Natural killer cell (primary cell): Measurements from ENCODE around the gene IRS2. TPM values are rescaled to one million over a fixed set of nuclear protein-coding genes. Genes with fewer than 3 reads are reported as not detected.
"Not testable (repeated sequence)": the region's sequence is repeated elsewhere in the genome, so short reads cannot be mapped to it uniquely, and the experiment has no call there.

ENCODE experiments used
- ATAC-seq, 3 donors: fragments of 150-1000 bp in 2 of 3; fragments of 200-7000 bp in 1 of 3; cut with Tn5 transposase; 1 replicate in 1 of 3; 2 replicates in 2 of 3; pipeline ENCODE4 v1.10.0; 2021; ENCODE audit warnings: mild to moderate bottlenecking in 2 of 3, moderate library complexity in 2 of 3
- DNase-seq, 2 donors: peaks; one replicate each; pipeline versions ENCODE4 v3.0.0 to v3.0.0-alpha.2; 2013 to 2021; ENCODE audit warnings: mixed read lengths in 1 of 2
- H3K27ac ChIP-seq: one replicate; pipeline ENCODE4 v1.5.1; 2013; ENCODE audit warnings: mild to moderate bottlenecking, low read length
- H3K27me3 ChIP-seq: one replicate; pipeline ENCODE4 v1.6.1; 2013; ENCODE audit warnings: low read length; ENCODE audit not compliant: control insufficient read depth, insufficient read depth
- H3K36me3 ChIP-seq: one replicate; pipeline ENCODE4 v1.6.1; 2013; ENCODE audit warnings: low read length; ENCODE audit not compliant: control insufficient read depth, insufficient read depth
- H3K4me1 ChIP-seq: one replicate; pipeline ENCODE4 v1.6.1; 2013; ENCODE audit warnings: low read length; ENCODE audit not compliant: control insufficient read depth, insufficient read depth
- H3K4me3 ChIP-seq: one replicate; pipeline ENCODE4 v1.5.1; 2013; ENCODE audit warnings: low read length
- H3K9me3 ChIP-seq: one replicate; pipeline ENCODE4 v1.6.1; 2013; ENCODE audit warnings: low read length; ENCODE audit not compliant: control insufficient read depth, insufficient read depth
- H3K27ac Mint-ChIP-seq, 2 donors: one replicate each; pipeline ENCODE4 v1.8.0; 2022; ENCODE audit warnings: mild to moderate bottlenecking in 2 of 2, mixed read lengths in 2 of 2, moderate library complexity in 1 of 2
- H3K27me3 Mint-ChIP-seq, 2 donors: one replicate each; pipeline ENCODE4 v1.8.0; 2022; ENCODE audit warnings: low read depth in 2 of 2, mixed read lengths in 2 of 2
- H3K36me3 Mint-ChIP-seq: one replicate; pipeline ENCODE4 v1.8.0; 2022; ENCODE audit warnings: mixed read lengths
- H3K4me1 Mint-ChIP-seq, 2 donors: one replicate each; pipeline ENCODE4 v1.8.0; 2022; ENCODE audit warnings: mixed read lengths in 2 of 2
- H3K4me3 Mint-ChIP-seq: one replicate; pipeline ENCODE4 v1.8.0; 2022; ENCODE audit warnings: mild to moderate bottlenecking, moderate library complexity, mixed read lengths
- H3K9me3 Mint-ChIP-seq, 2 donors: one replicate each; pipeline ENCODE4 v1.8.0; 2022; ENCODE audit warnings: mixed read lengths in 2 of 2
- WGBS: methylation state at CpG from one replicate; pipeline ENCODE4 v1.1.7; 2013; ENCODE audit warnings: missing lambda C conversion rate; ENCODE audit not compliant: insufficient coverage; 5-methylcytosine and 5-hydroxymethylcytosine counted together
- intact Hi-C: fragments of 100-400 bp; cut with micrococcal nuclease; formaldehyde crosslinking; loops from one replicate; pipeline ENCODE4 v1.14.2; 2022
- total RNA-seq, 4 donors: library from RNA; stranded (reverse); fragments of 120-200 nt in 1 of 4; gene quantifications; one replicate each; pipeline versions ENCODE4 v1.2.3 to v1.2.4, GENCODE V29; 2013 to 2022
- TF ChIP-seq, protein P1 (sequence below): fragments of 200-600 bp; IDR thresholded peaks from one replicate; pipeline ENCODE4 v1.8.0; 2022; ENCODE audit warnings: antibody characterized with exemption

Gene IRS2
- total RNA-seq, 3 donors from 2014 or later (not counting 1 experiment from before 2014, with no cell fraction given): 39.8 to 79.1 (median 60.9) TPM

GRCh38 chr13:109833071-109833470 lies 46.7 kb upstream of the IRS2 start:
- H3K4me1 ChIP-seq: no peaks in the 10 kb centered on the region
- H3K9me3 ChIP-seq: no peaks in the 10 kb centered on the region
- Mint-ChIP-seq H3K9me3 (peaks cover 0 to 6% of the 10 kb centered on the region in 2 donors), H3K4me1 (no peaks in the 10 kb centered on the region), H3K27ac (no peak overlapping the region), H3K4me3 (no peak overlapping the region), H3K36me3 (no peaks in the 10 kb centered on the region), H3K27me3 (peaks cover 7 to 20% of the 10 kb centered on the region in 2 donors)
- no peak overlapping the region for H3K27ac ChIP-seq
- WGBS: 86% methylated on average over 4 of the region's 5 CpGs
- intact Hi-C loops: no loop called here
- no peaks in the 10 kb centered on the region for H3K36me3 ChIP-seq
- DNase-seq (no peak), ATAC-seq (no peak)
- TF ChIP-seq, protein P1, sequence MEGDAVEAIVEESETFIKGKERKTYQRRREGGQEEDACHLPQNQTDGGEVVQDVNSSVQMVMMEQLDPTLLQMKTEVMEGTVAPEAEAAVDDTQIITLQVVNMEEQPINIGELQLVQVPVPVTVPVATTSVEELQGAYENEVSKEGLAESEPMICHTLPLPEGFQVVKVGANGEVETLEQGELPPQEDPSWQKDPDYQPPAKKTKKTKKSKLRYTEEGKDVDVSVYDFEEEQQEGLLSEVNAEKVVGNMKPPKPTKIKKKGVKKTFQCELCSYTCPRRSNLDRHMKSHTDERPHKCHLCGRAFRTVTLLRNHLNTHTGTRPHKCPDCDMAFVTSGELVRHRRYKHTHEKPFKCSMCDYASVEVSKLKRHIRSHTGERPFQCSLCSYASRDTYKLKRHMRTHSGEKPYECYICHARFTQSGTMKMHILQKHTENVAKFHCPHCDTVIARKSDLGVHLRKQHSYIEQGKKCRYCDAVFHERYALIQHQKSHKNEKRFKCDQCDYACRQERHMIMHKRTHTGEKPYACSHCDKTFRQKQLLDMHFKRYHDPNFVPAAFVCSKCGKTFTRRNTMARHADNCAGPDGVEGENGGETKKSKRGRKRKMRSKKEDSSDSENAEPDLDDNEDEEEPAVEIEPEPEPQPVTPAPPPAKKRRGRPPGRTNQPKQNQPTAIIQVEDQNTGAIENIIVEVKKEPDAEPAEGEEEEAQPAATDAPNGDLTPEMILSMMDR: no peak
- H3K4me3 ChIP-seq: no peak overlapping the region
- no peaks in the 10 kb centered on the region for H3K27me3 ChIP-seq

DNA sequence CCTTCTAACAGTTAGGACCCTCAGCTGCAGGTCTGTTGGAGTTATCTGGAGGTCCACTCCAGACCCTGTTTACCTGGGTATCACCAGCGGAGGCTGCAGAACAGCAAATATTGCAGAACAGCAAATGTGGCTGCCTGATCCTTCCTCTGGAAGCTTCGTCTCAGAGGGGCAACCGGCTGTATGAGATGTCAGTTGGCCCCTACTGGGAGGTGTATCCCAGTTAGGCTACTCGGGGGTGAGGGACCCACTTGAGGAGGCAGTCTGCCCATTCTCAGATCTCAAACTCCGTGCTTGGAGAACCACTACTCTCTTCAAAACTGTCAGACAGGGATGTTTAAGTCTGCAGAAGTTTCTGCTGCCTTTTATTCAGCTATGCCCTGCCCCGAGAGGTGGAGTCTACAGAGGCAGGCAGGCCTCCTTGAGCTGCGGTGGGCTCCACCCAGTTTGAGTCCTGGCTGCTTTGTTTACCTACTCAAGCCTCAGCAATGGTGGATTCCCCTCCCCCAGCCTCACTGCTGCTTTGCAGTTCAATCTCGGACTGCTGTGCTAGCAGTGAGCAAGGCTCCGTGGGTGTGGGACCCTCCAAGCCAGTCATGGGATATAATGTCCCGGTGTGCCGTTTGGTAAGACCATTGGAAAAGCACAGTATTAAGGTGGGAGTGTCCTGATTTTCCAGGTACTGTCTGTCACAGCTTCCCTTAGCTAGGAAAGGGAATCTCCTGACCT lies 42.4 kb upstream of the IRS2 start:
- H3K27me3 ChIP-seq, H3K4me3 ChIP-seq, ATAC-seq, intact Hi-C loops, H3K9me3 Mint-ChIP-seq, H3K4me3 Mint-ChIP-seq, DNase-seq, H3K36me3 Mint-ChIP-seq, H3K36me3 ChIP-seq, H3K9me3 ChIP-seq, H3K4me1 ChIP-seq, H3K27ac Mint-ChIP-seq, H3K4me1 Mint-ChIP-seq, H3K27ac ChIP-seq: not testable (repeated sequence)
- WGBS: 90% methylated on average over 11 of the region's 11 CpGs
- peaks cover 12 to 41% of the 10 kb centered on the region in 2 donors for H3K27me3 Mint-ChIP-seq

DNA sequence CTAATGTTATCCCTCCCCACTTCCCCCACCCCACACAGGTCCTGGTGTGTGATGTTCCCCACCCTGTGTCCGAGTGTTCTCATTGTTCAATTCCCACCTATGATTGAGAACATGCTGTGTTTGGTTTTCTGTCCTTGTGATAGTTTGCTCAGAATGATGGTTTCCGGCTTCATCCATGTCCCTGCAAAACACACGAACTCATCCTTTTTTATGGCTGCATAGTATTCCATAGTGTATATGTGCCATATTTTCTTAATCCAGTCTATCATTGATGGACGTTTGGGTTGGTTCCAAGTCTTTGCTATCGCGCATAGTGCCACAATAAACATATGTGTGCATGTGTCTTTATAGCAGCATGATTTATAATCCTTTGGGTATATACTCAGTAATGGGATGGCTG lies 36.8 kb upstream of the IRS2 start:
- DNase-seq, H3K4me3 ChIP-seq, H3K27ac ChIP-seq, H3K4me1 ChIP-seq, H3K36me3 ChIP-seq, H3K36me3 Mint-ChIP-seq, H3K27me3 ChIP-seq, H3K9me3 ChIP-seq, H3K4me1 Mint-ChIP-seq, H3K27ac Mint-ChIP-seq, H3K4me3 Mint-ChIP-seq, H3K9me3 Mint-ChIP-seq, ATAC-seq, intact Hi-C loops: not testable (repeated sequence)
- WGBS: 100% methylated on average over 2 of the region's 6 CpGs
- H3K27me3 Mint-ChIP-seq: peaks cover 19 to 49% of the 10 kb centered on the region in 2 donors

- intact Hi-C loops: no loop called here
- DNase-seq (no peak), ATAC-seq (no peak)
- H3K27ac Mint-ChIP-seq: no peak overlapping the region
- H3K9me3 Mint-ChIP-seq: no peaks in the 10 kb centered on the region
- Histone ChIP-seq H3K9me3 (no peaks in the 10 kb centered on the region), H3K4me1 (no peaks in the 10 kb centered on the region), H3K27me3 (no peaks in the 10 kb centered on the region), H3K36me3 (no peaks in the 10 kb centered on the region), H3K4me3 (no peak overlapping the region), H3K27ac (no peak overlapping the region)
- TF ChIP-seq, protein P1: no peak
- no peaks in the 10 kb centered on the region for H3K4me1 Mint-ChIP-seq
- H3K36me3 Mint-ChIP-seq: no peaks in the 10 kb centered on the region
- peaks cover 21 to 54% of the 10 kb centered on the region in 2 donors for H3K27me3 Mint-ChIP-seq
- no peak overlapping the region for H3K4me3 Mint-ChIP-seq
- 37% methylated on average over 3 of the region's 3 CpGs for WGBS
These were observed 34.7 kb upstream of the IRS2 start for GRCh38 chr13:109821103-109821502.
